Fibroblast of pulmonary artery (primary cell): ENCODE results near the gene HES2.

Source experiments
- DNase-seq: peaks from one replicate; pipeline ENCODE4 v3.0.0-alpha.2; 2010; ENCODE audit warnings: low read depth
- H3K4me3 ChIP-seq: replicated peaks from 2 replicates; pipeline ENCODE4 v1.5.1; 2011; ENCODE audit warnings: low read depth, mild to moderate bottlenecking, control low read depth, low read length, moderate library complexity
- CTCF ChIP-seq: IDR thresholded peaks from 2 replicates; pipeline ENCODE4 v1.5.1; 2011; ENCODE audit warnings: mild to moderate bottlenecking, control low read depth, low read length, inconsistent platforms; ENCODE audit errors: missing control alignments

The HES2 gene

DNA sequence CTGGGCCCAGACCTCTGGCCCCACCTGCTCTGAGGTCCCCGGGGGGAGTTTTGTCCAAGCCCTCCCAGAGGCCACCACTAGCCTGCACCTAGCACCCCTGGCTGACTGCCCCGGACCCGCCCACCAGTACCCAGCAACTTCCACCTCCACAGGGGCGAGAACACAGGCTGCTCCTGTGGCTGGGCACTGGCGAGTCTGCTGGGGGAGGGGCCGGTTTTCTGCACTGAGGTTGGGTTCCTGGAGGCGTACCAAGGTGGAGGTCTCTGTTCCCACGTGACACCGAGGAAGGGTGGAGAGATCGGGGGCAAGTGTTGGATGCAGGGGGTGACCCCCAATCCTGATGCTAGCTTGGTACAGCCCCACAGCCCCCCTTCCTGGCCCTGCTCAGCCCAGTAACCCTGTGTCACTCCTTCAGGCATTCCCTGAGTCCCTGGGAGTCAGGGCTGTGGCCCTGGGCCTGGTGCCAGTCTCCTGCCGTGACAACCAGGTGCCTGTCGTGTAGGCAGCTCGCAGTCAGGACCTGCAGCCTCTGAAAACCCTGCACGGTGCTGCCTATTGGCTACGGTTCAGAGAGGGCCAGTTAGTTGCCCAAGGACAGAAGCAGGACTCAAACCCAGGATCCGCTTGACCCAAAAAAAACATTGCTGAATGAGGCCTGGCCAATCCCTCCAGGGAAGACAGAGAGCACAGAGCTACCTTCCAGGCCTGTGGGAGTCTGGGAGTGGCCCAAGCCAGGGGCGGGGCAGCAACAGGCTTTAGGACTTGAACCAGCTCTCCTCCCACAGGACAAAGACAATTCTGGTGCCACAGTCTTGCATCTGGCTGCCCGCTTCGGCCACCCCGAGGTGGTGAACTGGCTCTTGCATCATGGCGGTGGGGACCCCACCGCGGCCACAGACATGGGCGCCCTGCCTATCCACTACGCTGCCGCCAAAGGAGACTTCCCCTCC, 8.0 kb upstream of the HES2 start:
- no peak overlapping the region for H3K4me3 ChIP-seq
- no peak for TF ChIP-seq CTCF
- DNase-seq = no peak

- TF ChIP-seq CTCF = no peak
- no peak for DNase-seq
- H3K4me3 ChIP-seq = no peak overlapping the region
Observed at GRCh38 chr1:6426972-6427350, 7.2 kb upstream of the HES2 start.

DNA sequence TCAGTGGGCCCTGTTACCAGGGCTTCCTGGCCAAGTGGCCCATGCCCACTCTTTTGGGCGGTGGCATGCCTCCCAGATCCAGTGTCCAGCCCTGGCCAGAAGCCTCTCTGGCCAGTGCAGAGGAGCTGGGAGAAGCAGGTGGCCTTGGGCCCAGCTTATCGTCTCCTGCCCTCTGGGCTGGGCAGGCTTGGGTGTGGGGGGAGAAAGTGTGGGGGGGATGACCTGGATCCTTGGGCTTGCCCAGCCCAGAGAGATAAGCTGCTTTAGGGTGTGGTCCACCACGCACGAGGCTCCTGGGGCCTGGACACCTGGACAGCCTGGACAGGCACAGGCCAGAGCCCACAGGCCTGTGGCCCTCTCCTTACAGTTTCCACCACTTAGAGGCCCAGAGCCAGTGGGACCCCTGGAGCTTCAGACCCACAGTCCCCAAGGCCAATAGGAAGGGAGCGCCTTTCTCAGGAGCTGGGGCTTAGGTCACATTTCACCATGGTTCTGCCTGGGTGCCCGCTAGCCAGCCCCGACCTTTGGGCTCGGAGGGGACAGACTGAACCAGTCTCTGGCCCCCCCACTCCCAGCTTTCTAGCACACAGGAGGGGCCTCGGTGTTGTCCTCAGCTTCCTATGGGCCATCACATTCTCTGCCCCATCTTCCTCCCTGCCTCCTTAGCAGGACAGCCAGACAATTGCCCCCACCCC, 6.7 kb upstream of the HES2 start:
- no peak for DNase-seq
- no peak for TF ChIP-seq CTCF
- no peak overlapping the region for H3K4me3 ChIP-seq

DNA sequence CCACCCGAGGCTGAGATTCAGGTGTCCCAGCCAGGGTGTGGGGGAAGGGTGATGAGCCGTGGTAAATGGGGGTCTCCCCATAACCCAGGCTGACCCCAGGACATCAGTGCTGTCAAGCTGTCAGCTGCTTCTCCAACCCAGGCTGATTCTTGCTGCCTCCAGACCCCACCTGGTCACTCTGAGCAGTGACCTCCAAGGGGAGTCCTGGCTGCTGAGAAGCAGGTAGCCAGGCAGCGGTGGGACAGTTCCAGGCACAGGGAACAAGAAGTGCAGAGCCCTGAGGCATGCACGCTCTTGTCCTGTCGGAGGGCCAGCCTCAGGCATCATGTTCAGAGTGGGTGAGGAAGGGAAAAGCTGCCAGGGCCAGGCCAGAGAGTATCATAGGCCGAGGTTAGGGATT, 5.9 kb upstream of the HES2 start:
- no peak for TF ChIP-seq CTCF
- no peak for DNase-seq

DNA sequence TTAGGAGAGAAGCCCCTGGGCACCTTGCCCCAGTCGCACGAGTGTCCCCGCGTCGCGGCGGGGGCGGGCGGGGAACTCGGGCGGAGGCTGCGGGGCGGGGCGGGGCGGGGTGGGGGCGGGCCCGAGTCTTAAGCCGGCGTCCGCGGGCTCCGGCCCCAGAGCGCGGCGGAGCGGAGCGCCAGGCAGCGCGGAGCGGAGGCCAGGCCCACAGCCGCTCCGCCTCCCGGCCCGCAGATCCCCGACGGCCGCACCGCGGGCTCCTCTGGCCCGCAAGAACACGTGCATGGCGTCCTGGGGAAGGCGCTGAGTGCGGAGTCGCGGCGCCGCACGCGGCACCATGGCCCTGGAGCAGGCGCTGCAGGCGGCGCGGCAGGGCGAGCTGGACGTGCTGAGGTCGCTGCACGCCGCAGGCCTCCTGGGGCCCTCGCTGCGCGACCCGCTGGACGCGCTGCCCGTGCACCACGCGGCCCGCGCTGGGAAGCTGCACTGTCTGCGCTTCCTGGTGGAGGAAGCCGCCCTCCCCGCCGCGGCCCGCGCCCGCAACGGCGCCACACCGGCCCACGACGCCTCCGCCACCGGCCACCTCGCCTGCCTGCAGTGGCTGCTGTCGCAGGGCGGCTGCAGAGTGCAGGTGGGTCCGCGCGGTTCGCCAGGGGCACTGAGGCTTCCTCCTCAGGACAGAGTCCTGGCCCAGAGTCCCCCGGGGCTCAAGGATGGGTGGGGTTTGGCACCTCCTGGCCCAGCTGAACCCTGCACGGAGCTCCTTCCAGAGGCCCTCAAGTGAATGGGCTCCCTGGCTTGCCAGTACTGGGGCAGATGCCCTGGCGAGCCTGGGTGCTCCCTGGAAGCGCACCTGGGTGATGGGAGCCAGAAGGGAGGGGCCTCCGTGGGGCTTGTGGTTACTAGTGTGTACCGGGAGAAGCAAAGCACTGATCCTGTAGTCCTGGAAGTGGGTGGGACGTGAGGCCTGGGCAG, 5.2 kb upstream of the HES2 start, which contains the start of gene ESPN:
TSS of gene ESPN (plus strand) at position 158 of the 975 bp plus-strand sequence. CDS start at position 338, 180 bp downstream.
- TF ChIP-seq CTCF = no peak
- H3K4me3 ChIP-seq = no peak within 1 kb of the TSS
- DNase-seq = no peak

More for the DNA sequence above, 5.9 kb upstream of the HES2 start:
- no peak overlapping the region for H3K4me3 ChIP-seq

DNA sequence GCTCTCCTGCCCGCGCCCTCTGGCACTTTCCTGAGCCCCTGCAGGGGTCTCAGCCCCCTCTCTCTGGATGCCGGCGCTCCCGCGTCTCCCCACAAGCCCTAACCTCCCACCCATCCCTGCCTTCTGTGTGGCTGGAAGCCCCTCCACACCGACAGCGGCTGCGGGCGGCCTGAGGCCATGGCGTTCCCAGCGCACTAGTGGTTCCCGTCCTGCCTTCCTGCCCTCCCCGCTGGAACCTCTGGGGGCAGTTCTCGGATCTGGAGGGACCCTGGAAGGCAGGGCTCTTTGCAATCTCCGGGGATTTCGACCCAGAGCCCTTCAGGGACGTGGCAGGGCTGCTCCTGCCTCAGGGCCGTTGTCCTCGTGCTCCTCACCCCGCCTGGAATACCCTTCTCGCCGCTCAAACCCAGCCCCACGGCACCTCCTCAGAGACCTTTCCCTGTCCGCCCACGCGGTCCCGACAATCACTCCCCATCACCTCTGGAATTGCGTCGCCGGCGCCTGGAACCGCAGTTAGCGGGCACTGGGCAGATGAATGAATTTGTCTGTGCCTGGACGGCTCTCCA, 4.4 kb upstream of the HES2 start:
- H3K4me3 ChIP-seq = no peak overlapping the region
- DNase-seq = no peak
- no peak for TF ChIP-seq CTCF
